HCT116 (cell line): Measurements from ENCODE around the gene COL5A3.

Source experiments
- CEBPB ChIP-seq: IDR thresholded peaks from 2 replicates; pipeline ENCODE4 v1.6.1; 2012; ENCODE audit warnings: low read depth
- CTCF ChIP-seq, 3 experiments: fragments of 200-600 bp in 1 of 3; sonication (generic) in 1 of 3; IDR thresholded peaks in 2 of 3; conservative IDR thresholded peaks in 1 of 3; 2 replicates each; pipeline ENCODE4 v1.5.1; 2012 to 2017; ENCODE audit warnings: low read depth in 2 of 3, low read length in 2 of 3, antibody characterized with exemption in 1 of 3, borderline replicate concordance in 1 of 3, control low read depth in 1 of 3, mild to moderate bottlenecking in 1 of 3, mixed read lengths in 1 of 3, mixed run types in 1 of 3, moderate library complexity in 1 of 3; ENCODE audit not compliant: insufficient read depth in 1 of 3
- FOSL1 ChIP-seq: IDR thresholded peaks from 2 replicates; pipeline ENCODE4 v1.6.1; 2012; ENCODE audit warnings: low read depth
- JUND ChIP-seq: IDR thresholded peaks from 2 replicates; pipeline ENCODE4 v1.6.1; 2012
- POLR2A ChIP-seq: IDR thresholded peaks from 2 replicates; pipeline ENCODE4 v1.7.0; 2011; ENCODE audit warnings: borderline replicate concordance; ENCODE audit not compliant: insufficient read depth, insufficient read length; ENCODE audit errors: extremely low read depth
- POLR2AphosphoS5 ChIP-seq: IDR thresholded peaks from 2 replicates; pipeline ENCODE4 v1.6.1; 2011; ENCODE audit warnings: mild to moderate bottlenecking, low read depth, low read length, moderate library complexity
- REST ChIP-seq: IDR thresholded peaks from 2 replicates; pipeline ENCODE4 v1.6.1; 2012; ENCODE audit warnings: low read depth
- SIN3A ChIP-seq: IDR thresholded peaks from 2 replicates; pipeline ENCODE4 v1.6.1; 2012; ENCODE audit warnings: low read depth
- SRF ChIP-seq: IDR thresholded peaks from 2 replicates; pipeline ENCODE4 v1.6.1; 2012; ENCODE audit warnings: low read depth
- ZBTB33 ChIP-seq: IDR thresholded peaks from 2 replicates; pipeline ENCODE4 v1.6.1; 2011; ENCODE audit warnings: mild to moderate bottlenecking, low read length, moderate library complexity; ENCODE audit not compliant: insufficient replicate concordance; ENCODE audit errors: extremely low read depth

GRCh38 chr19:9932835-9933234 is 77.5 kb downstream of the COL5A3 start:
- TF ChIP-seq CTCF (IDR thresholded peaks at IDR 0.05 in 2 of 3, conservative IDR thresholded peaks at IDR 0.05 in 1 of 3; ENCODE audit: borderline replicate concordance in 1 of 3, insufficient read depth in 1 of 3, low read depth in 2 of 3, low read length in 2 of 3) (no peak), SIN3A (no peak), CEBPB (no peak), JUND (no peak), POLR2AphosphoS5 (no peak), POLR2A (no peak), ZBTB33 (no peak), REST (no peak), SRF (no peak), FOSL1 (no peak)
